ENCODE results near the gene TUBA8.

GRCh38 chr22:18110954-18111758 is 547 bp downstream of the TUBA8 start:
- TF ChIP-seq, protein P1, sequence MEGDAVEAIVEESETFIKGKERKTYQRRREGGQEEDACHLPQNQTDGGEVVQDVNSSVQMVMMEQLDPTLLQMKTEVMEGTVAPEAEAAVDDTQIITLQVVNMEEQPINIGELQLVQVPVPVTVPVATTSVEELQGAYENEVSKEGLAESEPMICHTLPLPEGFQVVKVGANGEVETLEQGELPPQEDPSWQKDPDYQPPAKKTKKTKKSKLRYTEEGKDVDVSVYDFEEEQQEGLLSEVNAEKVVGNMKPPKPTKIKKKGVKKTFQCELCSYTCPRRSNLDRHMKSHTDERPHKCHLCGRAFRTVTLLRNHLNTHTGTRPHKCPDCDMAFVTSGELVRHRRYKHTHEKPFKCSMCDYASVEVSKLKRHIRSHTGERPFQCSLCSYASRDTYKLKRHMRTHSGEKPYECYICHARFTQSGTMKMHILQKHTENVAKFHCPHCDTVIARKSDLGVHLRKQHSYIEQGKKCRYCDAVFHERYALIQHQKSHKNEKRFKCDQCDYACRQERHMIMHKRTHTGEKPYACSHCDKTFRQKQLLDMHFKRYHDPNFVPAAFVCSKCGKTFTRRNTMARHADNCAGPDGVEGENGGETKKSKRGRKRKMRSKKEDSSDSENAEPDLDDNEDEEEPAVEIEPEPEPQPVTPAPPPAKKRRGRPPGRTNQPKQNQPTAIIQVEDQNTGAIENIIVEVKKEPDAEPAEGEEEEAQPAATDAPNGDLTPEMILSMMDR (IDR thresholded peaks at IDR 0.05; ENCODE audit: borderline replicate concordance, extremely low read depth, low read length, poor library complexity, severe bottlenecking) = no peak
- TF ChIP-seq EZH2 (IDR thresholded peaks at IDR 0.05; ENCODE audit: borderline replicate concordance, low read depth, low read length, severe bottlenecking) = no peak

Measured in DND-41 (cell line).